Measurements from ENCODE around the gene ZNF23. TPM values are rescaled to one million over a fixed set of nuclear protein-coding genes. Genes with fewer than 3 reads are reported as not detected.
A peak's percentile ranks its signal among the peaks of the same experiment; 100 is the strongest.

ZNF23 gene
- total RNA-seq, 1 experiment from 2014 or later: 10.6 TPM

DNA sequence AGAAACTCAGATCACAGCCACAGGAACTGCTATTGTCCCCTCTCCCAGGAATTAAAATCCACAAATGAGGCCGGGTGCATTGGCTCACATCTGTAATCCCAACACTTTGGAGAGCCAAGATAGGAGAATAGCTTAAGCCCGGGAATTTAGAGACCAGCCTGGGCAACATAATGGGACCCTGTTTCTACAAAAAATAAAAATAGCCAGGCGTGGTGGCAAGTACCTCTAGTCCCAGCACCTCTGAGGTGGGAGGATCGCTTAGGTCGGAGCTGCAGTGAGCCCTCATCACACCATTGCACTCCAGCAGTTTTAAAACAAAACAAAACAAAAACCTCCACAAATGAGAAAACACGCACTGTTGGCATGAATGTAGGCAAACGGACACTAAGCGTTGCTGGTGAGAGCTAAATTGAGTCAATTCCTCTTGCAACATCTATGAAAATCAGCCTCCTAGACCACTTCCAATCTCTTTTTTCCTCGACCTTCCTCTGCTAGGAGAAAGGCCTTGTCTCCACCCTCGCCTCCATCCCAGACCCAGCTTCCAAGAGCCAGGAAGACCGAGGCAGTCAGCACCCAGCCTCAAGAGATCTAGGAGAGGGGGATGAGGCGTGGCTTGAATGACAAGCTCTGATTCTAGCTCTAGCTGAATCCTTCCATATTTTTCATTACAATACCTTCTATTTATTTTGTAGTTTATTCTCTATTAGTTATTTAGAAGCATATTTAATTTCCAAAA lies 35.0 kb downstream of the ZNF23 start:
- DNase-seq (ENCODE audit: low read depth): no peak

DNA sequence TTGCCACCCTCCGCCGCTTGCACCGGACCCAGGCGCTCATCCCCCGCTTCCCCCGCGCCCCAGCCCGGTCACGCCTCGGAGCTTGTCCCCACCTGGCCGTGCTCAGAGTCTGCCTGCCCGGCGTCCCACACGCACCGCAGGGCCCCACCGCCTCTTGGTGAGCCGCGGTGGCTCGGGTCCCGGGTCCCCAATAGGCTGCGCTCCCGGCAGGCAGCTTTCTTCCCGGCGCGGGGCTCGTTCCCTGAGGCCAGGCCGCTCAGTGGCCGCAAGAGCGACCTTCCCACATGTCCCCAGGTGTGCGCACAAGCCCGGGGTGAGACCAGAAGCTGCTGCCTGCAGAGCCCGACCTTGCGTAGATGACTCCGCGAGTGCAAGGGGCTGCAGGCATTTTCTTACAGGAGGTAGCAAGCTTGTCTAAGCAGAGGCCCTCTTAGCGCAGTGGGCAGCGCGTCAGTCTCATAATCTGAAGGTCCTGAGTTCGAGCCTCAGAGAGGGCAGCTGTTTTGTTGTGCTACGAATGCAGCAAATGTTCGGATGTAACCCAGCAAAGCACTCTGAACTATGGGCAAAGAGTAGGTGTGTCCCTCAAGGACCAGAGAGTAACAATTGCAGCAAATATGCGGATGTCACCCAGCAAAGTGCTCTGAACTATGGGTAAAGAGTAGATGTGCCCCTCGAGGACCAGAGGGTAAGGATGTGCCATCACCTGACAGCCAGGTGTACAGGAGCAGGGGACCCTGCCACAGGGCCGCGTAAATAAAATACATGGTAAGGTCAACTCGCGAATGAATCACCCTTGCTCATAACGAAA lies 35.8 kb downstream of the ZNF23 start:
- DNase-seq (ENCODE audit: low read depth): peak; percentile 83

DNA sequence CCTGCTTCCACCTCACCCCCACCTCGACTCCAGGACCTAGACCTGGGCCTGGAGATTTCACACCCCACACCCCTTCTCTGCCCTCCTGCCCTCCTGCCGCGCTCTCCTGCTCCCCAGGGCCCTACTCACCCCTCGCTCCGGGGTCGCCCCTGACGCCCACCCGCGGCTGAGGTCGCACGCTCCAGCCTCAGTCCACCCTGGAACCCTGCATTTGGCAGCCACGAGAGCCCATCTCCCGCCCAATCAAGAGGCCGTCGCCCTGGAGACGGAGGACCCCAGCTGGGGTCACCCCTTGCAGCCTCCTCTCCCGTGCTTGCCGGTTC lies 36.3 kb downstream of the ZNF23 start:
- DNase-seq (ENCODE audit: low read depth): no peak

DNA sequence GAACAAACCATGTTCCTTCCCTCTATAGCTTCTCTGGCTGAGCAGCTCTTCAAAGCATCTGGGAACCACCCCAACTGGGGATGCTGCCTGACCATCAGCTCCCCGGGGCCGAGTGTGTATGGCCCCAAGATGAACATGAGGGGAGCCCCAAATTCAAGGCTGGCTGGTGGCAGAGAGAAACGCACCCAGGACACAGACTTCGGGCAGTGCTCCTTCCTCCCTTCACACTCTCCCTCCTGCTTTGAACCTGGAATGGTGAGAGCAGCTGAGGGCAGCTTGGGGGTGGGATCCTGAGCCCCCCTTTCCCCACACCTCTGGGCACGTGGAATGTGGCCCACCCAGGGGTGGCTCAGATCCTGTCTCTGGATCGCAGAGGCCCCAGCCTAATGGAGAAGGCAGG lies 37.4 kb downstream of the ZNF23 start:
- no peak for DNase-seq (ENCODE audit: low read depth)

DNA sequence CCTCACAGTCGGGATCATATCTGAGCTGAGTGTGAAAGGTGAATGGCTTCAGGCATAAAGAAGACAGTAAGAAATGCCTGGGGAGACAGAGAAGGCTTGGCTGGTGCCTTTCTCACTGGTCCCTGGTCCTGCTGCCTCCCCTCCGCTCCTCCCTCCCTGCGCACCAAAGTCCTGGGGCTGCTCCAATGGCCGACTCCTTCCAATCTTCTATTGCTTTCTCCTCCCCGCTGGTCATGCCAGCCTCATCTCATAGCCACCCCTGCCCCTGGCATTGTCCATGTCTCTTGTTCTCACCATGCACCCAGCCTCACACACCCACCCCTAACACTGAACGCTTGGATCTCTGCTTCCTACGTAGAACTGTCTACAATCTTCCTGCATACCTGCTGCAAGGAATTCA lies 38.2 kb downstream of the ZNF23 start:
- DNase-seq (ENCODE audit: low read depth): no peak

DNA sequence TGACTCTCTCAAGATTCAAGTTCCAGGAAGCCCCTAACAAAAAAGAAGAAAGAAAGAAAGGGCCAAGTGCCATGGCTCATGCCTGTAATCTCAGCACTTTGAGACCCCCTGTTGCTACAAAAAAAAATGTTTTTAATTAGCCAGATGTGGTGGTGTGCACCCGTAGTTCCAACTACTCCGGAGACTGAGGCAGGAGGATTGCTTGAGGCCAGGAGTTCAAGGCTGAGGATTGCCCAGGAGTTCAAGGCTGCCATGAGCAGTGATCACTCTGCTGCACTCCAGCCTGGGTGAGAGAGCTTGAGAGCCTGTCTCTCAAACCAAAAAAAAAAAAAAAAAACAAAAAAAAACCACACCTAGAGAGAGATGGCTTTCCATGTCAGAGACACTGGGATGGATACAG lies 39.0 kb downstream of the ZNF23 start:
- no peak for DNase-seq (ENCODE audit: low read depth)

DNA sequence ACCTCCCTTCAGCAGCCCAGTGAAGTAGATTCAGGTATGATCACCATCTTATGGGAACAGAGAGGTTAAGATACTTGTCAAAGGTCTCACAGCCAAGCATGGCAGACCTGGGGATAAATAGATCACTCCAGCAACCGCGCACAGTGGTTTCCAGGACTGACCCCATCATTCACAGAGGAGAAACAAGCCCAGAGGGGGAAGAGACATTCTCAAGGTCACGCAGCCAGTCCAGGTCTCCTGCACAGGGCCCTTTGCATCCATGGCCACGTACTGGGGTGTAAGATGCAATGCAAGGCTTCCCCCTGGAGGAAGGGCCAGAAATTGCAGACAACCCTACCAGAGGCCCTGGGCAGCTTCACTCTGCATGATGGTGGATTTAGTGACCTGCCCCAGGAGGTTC lies 40.1 kb downstream of the ZNF23 start:
- DNase-seq (ENCODE audit: low read depth): peak; percentile 12

DNA sequence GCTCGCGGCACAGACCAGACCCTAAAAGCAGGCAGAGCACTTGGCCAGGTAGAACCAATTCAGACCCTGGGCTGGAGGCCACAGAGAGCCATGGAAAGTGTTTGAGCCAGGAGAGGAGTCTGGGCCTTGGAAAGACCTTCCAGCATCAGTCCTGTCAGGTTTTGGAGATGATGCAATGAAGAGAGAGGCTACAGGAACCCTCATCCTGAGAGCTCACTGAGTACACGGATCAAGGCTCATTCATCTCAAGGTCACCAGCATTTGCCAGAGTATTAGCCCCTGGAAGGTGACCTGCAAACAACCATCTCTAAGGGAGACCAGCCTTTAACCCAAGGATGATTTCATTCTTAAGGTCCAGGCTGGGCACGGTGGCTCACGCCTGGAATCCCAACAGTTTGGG lies 48.0 kb downstream of the ZNF23 start:
- DNase-seq (ENCODE audit: low read depth): no peak

DNA sequence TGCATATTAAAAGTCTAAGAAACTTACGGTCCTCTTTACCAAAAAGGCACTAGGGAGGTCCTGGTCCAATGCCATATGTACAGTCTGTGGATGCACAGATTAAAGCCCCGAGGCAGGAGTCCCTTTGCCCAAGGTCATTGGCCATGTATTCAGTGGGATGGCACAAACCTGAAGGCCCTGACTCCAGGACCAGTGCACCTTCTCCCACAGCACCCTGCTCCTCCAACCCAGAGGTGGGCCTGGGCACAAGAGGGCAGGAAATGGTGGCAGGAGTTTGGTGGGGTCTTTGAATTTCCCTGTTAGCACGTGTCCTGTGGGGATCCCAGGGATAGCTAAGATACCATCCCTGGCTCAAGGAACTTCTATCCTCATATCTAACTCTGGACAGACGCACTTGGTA lies 48.7 kb downstream of the ZNF23 start:
- no peak for DNase-seq (ENCODE audit: low read depth)

DNA sequence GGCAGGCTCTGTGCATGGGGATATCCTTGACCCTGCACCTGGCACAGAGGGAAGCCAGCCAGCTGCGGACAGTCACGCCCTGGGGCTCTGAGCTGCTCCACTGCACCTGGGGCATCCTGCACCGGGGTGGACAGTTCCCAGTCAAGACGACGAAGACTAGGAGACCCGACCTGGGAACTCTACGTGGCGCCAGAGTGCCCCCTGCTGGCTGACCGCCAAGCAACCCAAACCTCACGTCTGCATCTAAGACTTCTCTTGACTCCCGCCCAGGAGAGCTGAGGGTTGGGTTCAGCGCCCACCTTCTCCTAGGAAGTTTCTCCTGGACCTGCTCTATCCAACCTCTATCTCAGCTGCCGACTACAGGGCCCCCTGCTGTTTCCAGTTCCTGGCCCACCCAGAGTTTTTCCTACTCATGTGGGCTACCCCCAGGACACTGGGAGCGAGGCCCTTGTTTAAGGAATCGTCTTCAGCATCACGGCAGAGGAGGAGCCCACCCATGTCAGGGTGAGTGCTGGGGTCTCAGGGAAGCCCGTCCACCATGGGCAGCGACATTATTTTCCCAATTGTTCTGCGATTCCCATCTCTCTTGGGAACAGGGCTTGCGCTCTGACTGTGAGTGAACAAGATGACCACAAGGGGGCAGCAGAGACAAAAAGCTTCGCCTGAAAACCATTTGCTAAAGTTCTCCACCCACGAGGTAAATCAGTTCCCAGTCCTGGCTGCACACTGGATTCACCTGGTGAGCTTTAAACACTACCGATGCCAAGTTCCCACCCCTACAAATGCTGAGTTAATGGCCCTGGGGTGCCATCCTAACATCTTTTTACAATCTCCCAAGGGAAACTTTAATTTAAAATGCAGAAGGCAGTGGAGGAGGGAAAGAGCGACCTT lies 49.5 kb downstream of the ZNF23 start:
- peak; percentile 75 for DNase-seq (ENCODE audit: low read depth)

DNA sequence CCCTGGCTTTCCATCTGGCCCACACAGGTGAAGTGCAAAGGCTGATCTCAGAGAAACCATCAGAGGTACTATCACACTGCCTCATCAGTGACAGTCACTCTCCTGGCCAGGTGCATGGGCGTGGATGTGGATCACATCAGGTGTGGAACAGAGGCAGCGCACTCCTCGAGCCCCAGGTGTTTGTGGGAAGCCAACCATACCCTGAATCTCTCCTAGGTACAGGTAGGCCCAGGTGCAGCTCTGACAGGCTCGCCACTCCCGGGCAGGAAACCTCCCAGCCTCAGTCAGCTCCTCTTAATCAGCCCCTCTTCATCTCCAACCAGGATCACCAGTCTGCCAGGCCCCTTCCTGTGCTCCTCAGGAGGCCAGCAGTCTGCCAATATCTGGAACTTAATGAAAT lies 51.9 kb downstream of the ZNF23 start:
- no peak for DNase-seq (ENCODE audit: low read depth)

DNA sequence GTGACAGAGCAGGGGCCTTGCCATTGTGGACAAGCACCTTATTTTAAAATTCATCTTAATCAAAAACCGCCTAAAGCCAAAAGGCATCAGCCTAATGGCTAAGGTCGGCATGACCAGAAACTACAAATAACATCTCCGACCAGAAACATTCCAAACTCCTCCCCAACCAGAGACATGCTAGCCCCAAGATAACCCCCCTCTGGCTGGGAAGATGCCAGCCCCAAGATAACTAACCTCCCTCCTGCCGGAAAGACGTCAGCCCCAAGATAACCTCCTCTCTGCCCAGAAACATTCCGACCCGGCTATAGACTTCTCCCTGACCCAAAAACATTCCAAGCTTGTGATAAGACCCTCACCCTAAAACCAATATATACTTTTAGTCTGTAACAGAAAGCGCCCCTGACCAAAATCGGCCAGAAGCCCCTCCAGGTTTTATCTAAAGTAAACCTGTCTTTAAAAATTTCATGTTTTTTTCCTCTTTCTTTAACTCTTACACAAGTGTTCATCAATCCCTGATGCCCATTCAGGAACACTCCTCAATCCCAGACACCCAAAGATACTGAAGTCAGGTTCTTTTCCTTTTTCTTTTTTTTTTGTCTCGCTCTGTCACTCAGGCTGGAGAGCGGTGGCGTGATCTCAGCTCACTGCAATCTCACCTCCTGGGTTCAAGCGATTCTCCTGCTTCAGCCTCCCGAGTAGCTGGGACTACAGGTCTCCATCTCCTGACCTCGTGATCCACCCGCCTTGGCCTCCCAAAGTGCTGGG lies 52.9 kb downstream of the ZNF23 start:
- DNase-seq (ENCODE audit: low read depth): no peak

DNA sequence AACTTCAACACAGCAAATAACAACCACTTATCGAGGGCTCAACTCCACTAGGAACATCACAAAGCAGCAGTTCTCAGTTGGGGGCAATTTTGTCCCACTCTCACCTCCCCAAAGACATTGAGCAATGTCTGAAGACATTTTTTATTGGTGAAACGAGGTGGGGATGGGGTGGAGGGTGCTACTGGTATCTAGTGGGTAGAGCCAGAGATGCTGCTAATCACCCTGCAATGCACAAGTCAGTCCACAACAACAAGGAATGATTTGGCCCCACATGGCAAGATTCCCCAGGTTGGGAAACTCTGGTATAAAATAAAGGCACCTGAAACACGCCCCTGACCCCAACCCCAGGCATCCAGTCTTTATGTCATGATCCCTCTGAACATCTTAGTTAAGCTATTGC lies 53.5 kb downstream of the ZNF23 start:
- no peak for DNase-seq (ENCODE audit: low read depth)

DNA sequence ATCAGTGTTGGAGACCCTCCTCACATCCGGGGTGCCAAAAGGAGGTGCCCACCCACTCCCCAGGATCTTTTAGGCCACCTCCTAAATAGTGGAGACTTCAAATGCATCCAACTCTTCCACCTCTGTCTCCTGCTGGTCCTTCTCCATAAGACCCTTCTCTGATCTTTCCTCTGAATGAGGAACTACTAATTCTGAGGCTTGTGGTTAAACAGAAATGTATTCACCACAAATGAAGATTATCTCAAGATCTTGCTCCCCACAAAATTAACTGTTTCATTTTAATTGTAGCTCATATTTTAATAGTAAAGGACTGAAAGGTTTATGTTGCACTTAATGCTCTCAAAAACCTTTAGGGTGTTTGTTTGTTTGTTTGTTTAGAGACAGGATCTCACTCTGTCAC lies 54.3 kb downstream of the ZNF23 start:
- no peak for DNase-seq (ENCODE audit: low read depth)

DNA sequence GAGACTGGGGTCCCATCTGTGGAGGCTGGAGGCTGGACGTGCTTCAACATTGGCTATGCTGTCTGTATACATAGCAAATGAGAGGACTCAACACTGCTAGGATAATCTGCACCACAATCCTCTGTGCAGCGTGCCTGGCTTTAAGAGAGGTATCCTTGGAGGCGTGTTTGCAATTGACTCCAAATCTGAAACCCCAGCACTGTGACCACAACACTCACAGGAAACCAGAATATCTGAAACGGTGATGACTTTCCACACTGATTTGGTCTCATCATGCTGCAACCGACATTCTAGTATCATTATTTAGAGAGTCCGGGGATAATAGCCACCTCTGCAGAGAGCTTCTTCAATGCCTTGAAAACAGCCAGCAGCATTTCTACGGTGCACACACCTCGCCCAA lies 55.3 kb downstream of the ZNF23 start:
- no peak for DNase-seq (ENCODE audit: low read depth)

DNA sequence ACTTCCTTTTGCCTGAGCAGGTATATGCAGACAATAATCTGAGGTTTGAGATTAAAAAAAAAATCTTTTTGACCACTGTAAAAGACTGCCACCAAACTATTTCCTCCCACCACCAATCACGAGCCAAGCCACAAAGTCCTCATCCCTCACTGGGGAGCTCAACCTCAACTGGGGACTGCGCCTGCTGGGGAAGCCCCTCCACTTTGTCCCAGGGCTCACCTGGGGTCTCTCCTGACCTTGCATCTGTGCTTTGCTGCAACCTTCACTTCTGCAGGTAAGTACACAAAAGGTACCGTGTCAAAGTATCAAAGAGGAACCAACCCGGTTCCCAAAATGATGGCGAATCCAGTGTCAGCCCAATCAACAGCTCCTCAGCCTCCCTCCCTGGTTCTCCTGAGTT lies 55.7 kb downstream of the ZNF23 start:
- no peak for DNase-seq (ENCODE audit: low read depth)

DNA sequence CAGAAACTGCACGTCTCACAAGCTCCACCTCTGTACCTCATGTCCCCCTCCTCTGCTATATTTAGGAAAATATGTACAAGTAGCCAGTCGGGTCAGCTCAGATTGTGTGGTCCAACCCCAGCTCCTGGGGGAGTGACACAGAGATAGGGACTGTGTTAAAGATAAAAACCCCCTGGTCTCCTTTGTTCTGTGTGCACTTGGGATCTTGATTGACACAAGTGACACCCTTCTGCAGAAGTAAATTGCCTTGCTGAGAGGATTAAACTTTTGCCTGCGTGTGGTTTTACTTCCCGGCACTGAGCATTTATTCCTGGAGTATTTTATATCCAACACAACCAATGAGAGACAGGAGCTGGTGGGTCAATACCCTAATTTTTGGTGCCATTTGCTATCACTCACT lies 57.7 kb downstream of the ZNF23 start:
- no peak for DNase-seq (ENCODE audit: low read depth)

DNA sequence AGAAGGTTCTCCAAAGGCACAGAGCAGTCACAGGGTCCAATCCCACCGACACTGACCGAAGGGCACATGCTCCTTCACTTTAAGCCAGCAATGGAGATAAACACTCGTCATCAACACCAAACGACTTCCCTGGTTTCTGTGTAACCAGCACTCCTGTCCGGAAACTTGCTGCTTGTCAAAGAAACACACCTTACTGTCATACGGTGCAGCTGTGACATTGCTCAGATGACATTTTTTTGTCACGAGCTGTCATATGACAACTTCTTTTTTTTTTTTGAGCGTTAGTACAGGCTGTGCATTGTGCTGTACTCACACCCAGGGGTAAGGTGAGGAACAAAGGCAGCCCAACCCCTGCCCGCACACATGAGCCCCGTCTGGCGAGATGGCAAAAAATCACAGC lies 59.4 kb downstream of the ZNF23 start:
- DNase-seq (ENCODE audit: low read depth): no peak

DNA sequence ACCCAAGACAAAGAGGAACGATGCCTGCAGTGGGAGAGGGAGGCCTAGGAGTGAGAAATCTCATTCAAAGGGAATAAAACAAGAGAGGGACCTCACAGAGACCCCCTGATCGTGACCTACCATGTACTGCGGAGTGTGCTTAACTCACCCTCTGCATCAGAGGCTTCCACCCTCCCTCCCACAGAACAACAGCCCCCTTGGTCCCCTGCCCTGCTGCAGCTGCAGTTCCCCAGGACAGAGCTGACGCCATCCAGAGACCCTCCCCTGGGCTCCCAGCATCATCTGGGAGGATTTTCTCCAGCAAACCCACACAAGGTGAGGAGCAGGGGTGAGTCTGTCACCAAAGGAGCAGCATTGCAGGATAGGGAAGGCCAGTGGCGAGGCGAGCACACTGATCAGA lies 60.0 kb downstream of the ZNF23 start:
- no peak for DNase-seq (ENCODE audit: low read depth)

DNA sequence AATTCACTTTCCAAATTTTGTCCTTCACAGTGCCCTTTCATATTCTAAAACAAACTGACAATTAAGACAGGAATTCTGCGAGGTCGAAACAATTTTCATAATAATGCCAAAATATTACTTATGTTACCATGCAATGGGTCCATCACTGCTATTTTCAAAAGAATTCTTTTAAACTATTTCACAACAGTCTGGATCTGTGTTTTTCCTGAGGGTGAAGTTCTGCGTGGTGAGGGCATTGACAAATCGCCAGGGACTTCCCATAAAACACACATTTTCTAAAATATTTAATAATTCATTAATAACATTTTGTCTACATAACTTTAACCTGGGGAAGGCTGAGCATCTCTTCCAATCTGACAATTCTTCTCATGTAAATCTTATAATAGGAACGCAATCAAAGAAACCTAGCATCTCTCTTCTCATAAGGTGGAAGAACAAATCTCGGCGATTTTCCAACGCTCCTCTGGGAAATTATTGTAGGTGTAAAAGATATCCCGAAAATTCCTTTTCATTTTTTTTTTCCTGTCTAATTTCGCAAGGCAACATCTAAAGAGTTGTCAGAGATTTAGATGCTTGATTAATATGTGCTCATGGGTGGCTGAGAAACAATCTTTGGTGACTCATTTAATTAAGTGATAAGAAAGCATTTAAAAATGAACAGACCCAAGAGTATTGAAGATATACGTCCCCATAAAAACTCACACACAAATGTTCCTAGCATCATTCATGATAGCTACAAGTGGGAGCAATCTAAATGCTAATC lies 62.1 kb downstream of the ZNF23 start:
- no peak for DNase-seq (ENCODE audit: low read depth)

Data from M059J (cell line).